ENCODE results near the gene YWHAH.

The YWHAH gene

GRCh38 chr22:31923747-31924146 lies 20.6 kb upstream of the YWHAH start:
- no peak for DNase-seq

- DNase-seq = no peak
Measured at GRCh38 chr22:31925056-31925455, 19.3 kb upstream of the YWHAH start.

GRCh38 chr22:31926024-31926423 lies 18.3 kb upstream of the YWHAH start:
- no peak for DNase-seq

GRCh38 chr22:31926969-31927368 lies 17.4 kb upstream of the YWHAH start:
- no peak for DNase-seq

GRCh38 chr22:31927562-31927961 lies 16.8 kb upstream of the YWHAH start:
- no peak for DNase-seq

GRCh38 chr22:31929167-31929930 lies 15.0 kb upstream of the YWHAH start:
- DNase-seq = no peak

- no peak for DNase-seq
Measured at GRCh38 chr22:31932863-31933262, 11.5 kb upstream of the YWHAH start.

GRCh38 chr22:31933406-31933805 lies 10.9 kb upstream of the YWHAH start:
- no peak for DNase-seq

- DNase-seq = no peak
Measured at GRCh38 chr22:31933816-31934482, 10.4 kb upstream of the YWHAH start.

GRCh38 chr22:31935961-31936635 lies 8.2 kb upstream of the YWHAH start:
- no peak for DNase-seq

- DNase-seq = no peak
Measured at GRCh38 chr22:31937341-31937740, 7.0 kb upstream of the YWHAH start.

- no peak for DNase-seq
Measured at GRCh38 chr22:31938296-31938695, 6.0 kb upstream of the YWHAH start.

GRCh38 chr22:31940506-31940905 lies 3.8 kb upstream of the YWHAH start:
- DNase-seq = no peak

- DNase-seq = no peak
Measured at GRCh38 chr22:31942091-31942490, 2.2 kb upstream of the YWHAH start.

GRCh38 chr22:31943206-31943977 lies 943 bp upstream of the YWHAH start:
- DNase-seq = no peak

- DNase-seq = peak; percentile 42
Measured at GRCh38 chr22:31944700-31945442, 536 bp downstream of the YWHAH start.

- no peak for DNase-seq
Measured at GRCh38 chr22:31945443-31945855, 1.1 kb downstream of the YWHAH start.

- DNase-seq = no peak
Measured at GRCh38 chr22:31945971-31946680, 1.8 kb downstream of the YWHAH start.

- peak; percentile 74 for DNase-seq
Measured at GRCh38 chr22:31947296-31947695, 3.0 kb downstream of the YWHAH start.

- DNase-seq = no peak
Measured at GRCh38 chr22:31948002-31948401, 3.7 kb downstream of the YWHAH start.

- no peak for DNase-seq
Measured at GRCh38 chr22:31950226-31950625, 5.9 kb downstream of the YWHAH start.

Data from CD4-positive, alpha-beta T cell treated with Interleukin-10 for 1 hour (primary cell).